SK-N-SH treated with all-trans-retinoic acid at 6 μM for 48 hours (cell line): ENCODE data around the gene MKKS.
"Not testable (repeated sequence)": the region's sequence is repeated elsewhere in the genome, so short reads cannot be mapped to it uniquely, and the experiment has no call there.

ENCODE experiments used
- ARNTL ChIP-seq: fragments of 450-650 bp; formaldehyde crosslinking; IDR thresholded peaks from 2 replicates; pipeline ENCODE4 v1.5.0; 2020; ENCODE audit warnings: low read depth, mild to moderate bottlenecking, moderate library complexity, borderline replicate concordance
- GLIS3 ChIP-seq: fragments of 250-450 bp; sonication (Bioruptor Pico); IDR thresholded peaks from 2 replicates; pipeline ENCODE4 v1.5.0; 2020; ENCODE audit warnings: mild to moderate bottlenecking, moderate library complexity
- PATZ1 ChIP-seq: fragments of 250-450 bp; sonication (Bioruptor Pico); IDR thresholded peaks from 2 replicates; pipeline ENCODE4 v1.8.0; 2020; ENCODE audit warnings: mild to moderate bottlenecking, moderate library complexity, borderline replicate concordance
- PPARA ChIP-seq: fragments of 250-450 bp; sonication (Bioruptor Pico); IDR thresholded peaks from 2 replicates; pipeline ENCODE4 v1.5.0; 2020; ENCODE audit warnings: mild to moderate bottlenecking, borderline replicate concordance
- RARB ChIP-seq: fragments of 250-450 bp; sonication (Bioruptor Pico); IDR thresholded peaks from 2 replicates; pipeline ENCODE4 v1.8.0; 2021; ENCODE audit warnings: mild to moderate bottlenecking, moderate library complexity
- TCF4 ChIP-seq: fragments of 250-450 bp; sonication (Bioruptor Pico); IDR thresholded peaks from 2 replicates; pipeline ENCODE4 v1.8.0; 2021; ENCODE audit warnings: mild to moderate bottlenecking, moderate library complexity, borderline replicate concordance
- TOX ChIP-seq: fragments of 250-450 bp; sonication (Bioruptor Pico); IDR thresholded peaks from 2 replicates; pipeline ENCODE4 v1.8.0; 2021; ENCODE audit warnings: mild to moderate bottlenecking, moderate library complexity, borderline replicate concordance
- ZFP3 ChIP-seq: fragments of 250-450 bp; sonication (Bioruptor Pico); IDR thresholded peaks from 2 replicates; pipeline ENCODE4 v1.5.0; 2020; ENCODE audit warnings: mild to moderate bottlenecking, moderate library complexity
- ZFP30 ChIP-seq: fragments of 450-650 bp; formaldehyde crosslinking; IDR thresholded peaks from 2 replicates; pipeline ENCODE4 v1.5.0; 2022; ENCODE audit warnings: mild to moderate bottlenecking, moderate library complexity
- ZNF565 ChIP-seq: fragments of 450-650 bp; formaldehyde crosslinking; conservative IDR thresholded peaks from 2 replicates; pipeline ENCODE4 v1.5.0; 2020; ENCODE audit warnings: low read depth, mild to moderate bottlenecking, moderate library complexity
- ZNF70 ChIP-seq: fragments of 450-650 bp; formaldehyde crosslinking; IDR thresholded peaks from 2 replicates; pipeline ENCODE4 v1.5.0; 2020; ENCODE audit warnings: mild to moderate bottlenecking, moderate library complexity
- TF ChIP-seq, protein P1 (sequence below): fragments of 250-450 bp; sonication (Bioruptor Pico); IDR thresholded peaks from 2 replicates; pipeline ENCODE4 v1.5.1; 2020; ENCODE audit warnings: low read depth, mild to moderate bottlenecking, moderate library complexity
- TF ChIP-seq, protein P2 (sequence below): fragments of 250-450 bp; sonication (Bioruptor Pico); IDR thresholded peaks from 2 replicates; pipeline ENCODE4 v1.8.0; 2021; ENCODE audit warnings: low read depth, mild to moderate bottlenecking, moderate library complexity, borderline replicate concordance
- TF ChIP-seq, protein P3 (sequence below): fragments of 250-450 bp; sonication (Bioruptor Pico); IDR thresholded peaks from 2 replicates; pipeline ENCODE4 v1.5.0; 2020; ENCODE audit warnings: mild to moderate bottlenecking, moderate library complexity

DNA sequence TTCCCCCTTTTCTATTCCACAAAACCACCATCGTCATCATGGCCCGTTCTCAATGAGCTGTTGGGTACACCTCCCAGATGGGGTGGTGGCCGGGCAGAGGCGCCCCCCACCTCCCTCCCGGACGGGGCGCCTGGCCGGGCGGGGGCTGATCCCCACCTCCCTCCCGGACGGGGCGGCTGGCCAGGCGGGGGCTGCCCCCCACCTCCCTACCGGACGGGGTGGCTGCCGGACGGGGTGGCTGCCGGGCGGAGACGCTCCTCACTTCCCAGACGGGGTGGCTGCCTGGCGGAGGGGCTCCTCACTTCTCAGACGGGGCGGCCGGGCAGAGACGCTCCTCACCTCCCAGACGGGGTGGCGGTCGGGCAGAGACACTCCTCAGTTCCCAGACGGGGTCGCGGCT is 39.3 kb downstream of the MKKS start:
- TF ChIP-seq PPARA, ZNF565, TOX, GLIS3, RARB, ZFP30, TCF4, PATZ1, ARNTL, ZNF70, ZFP3 (CRISPR knock-in tag): not testable (repeated sequence)
- TF ChIP-seq, protein P1, sequence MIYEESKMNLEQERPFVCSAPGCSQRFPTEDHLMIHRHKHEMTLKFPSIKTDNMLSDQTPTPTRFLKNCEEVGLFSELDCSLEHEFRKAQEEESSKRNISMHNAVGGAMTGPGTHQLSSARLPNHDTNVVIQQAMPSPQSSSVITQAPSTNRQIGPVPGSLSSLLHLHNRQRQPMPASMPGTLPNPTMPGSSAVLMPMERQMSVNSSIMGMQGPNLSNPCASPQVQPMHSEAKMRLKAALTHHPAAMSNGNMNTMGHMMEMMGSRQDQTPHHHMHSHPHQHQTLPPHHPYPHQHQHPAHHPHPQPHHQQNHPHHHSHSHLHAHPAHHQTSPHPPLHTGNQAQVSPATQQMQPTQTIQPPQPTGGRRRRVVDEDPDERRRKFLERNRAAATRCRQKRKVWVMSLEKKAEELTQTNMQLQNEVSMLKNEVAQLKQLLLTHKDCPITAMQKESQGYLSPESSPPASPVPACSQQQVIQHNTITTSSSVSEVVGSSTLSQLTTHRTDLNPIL (CRISPR knock-in tag) = not testable (repeated sequence)
- TF ChIP-seq, protein P2, sequence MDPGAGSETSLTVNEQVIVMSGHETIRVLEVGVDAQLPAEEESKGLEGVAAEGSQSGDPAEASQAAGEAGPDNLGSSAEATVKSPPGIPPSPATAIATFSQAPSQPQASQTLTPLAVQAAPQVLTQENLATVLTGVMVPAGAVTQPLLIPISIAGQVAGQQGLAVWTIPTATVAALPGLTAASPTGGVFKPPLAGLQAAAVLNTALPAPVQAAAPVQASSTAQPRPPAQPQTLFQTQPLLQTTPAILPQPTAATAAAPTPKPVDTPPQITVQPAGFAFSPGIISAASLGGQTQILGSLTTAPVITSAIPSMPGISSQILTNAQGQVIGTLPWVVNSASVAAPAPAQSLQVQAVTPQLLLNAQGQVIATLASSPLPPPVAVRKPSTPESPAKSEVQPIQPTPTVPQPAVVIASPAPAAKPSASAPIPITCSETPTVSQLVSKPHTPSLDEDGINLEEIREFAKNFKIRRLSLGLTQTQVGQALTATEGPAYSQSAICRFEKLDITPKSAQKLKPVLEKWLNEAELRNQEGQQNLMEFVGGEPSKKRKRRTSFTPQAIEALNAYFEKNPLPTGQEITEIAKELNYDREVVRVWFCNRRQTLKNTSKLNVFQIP (CRISPR knock-in tag) = not testable (repeated sequence)
- TF ChIP-seq, protein P3, sequence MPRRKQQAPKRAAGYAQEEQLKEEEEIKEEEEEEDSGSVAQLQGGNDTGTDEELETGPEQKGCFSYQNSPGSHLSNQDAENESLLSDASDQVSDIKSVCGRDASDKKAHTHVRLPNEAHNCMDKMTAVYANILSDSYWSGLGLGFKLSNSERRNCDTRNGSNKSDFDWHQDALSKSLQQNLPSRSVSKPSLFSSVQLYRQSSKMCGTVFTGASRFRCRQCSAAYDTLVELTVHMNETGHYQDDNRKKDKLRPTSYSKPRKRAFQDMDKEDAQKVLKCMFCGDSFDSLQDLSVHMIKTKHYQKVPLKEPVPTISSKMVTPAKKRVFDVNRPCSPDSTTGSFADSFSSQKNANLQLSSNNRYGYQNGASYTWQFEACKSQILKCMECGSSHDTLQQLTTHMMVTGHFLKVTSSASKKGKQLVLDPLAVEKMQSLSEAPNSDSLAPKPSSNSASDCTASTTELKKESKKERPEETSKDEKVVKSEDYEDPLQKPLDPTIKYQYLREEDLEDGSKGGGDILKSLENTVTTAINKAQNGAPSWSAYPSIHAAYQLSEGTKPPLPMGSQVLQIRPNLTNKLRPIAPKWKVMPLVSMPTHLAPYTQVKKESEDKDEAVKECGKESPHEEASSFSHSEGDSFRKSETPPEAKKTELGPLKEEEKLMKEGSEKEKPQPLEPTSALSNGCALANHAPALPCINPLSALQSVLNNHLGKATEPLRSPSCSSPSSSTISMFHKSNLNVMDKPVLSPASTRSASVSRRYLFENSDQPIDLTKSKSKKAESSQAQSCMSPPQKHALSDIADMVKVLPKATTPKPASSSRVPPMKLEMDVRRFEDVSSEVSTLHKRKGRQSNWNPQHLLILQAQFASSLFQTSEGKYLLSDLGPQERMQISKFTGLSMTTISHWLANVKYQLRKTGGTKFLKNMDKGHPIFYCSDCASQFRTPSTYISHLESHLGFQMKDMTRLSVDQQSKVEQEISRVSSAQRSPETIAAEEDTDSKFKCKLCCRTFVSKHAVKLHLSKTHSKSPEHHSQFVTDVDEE (CRISPR knock-in tag) = not testable (repeated sequence)
